ENCODE results near the gene ZC3H8.
"Not testable (repeated sequence)": the region's sequence is repeated elsewhere in the genome, so short reads cannot be mapped to it uniquely, and the experiment has no call there.

Gene ZC3H8

GRCh38 chr2:112254466-112255240 is at the start of gene ZC3H8:
ZC3H8 (minus strand) TSS chr2:112255042; CDS start chr2:112254981, 61 bp downstream.
- peak; percentile 100 for DNase-seq (ENCODE audit: low spot score)

- DNase-seq (ENCODE audit: low spot score), result no peak
Measured at GRCh38 chr2:112304298-112304941, 49.6 kb upstream of the ZC3H8 start.

- DNase-seq (ENCODE audit: low spot score), result no peak
Measured at GRCh38 chr2:112301973-112302372, 47.1 kb upstream of the ZC3H8 start.

- DNase-seq (ENCODE audit: low spot score), result no peak
Measured at GRCh38 chr2:112301171-112301584, 46.3 kb upstream of the ZC3H8 start.

- no peak for DNase-seq (ENCODE audit: low spot score)
Measured at GRCh38 chr2:112296407-112296806, 41.6 kb upstream of the ZC3H8 start.

GRCh38 chr2:112295407-112296078 is 40.7 kb upstream of the ZC3H8 start:
- DNase-seq (ENCODE audit: low spot score), result no peak

GRCh38 chr2:112293636-112294401 is 39.0 kb upstream of the ZC3H8 start:
- DNase-seq (ENCODE audit: low spot score), result no peak

GRCh38 chr2:112290648-112291047 is 35.8 kb upstream of the ZC3H8 start:
- no peak for DNase-seq (ENCODE audit: low spot score)

- DNase-seq (ENCODE audit: low spot score), result no peak
Measured at GRCh38 chr2:112290088-112290487, 35.2 kb upstream of the ZC3H8 start.

- DNase-seq (ENCODE audit: low spot score), result not testable (repeated sequence)
Measured at GRCh38 chr2:112283535-112283934, 28.7 kb upstream of the ZC3H8 start.

GRCh38 chr2:112282066-112282465 is 27.2 kb upstream of the ZC3H8 start:
- DNase-seq (ENCODE audit: low spot score), result not testable (repeated sequence)

GRCh38 chr2:112277596-112278220 is 22.9 kb upstream of the ZC3H8 start:
- no peak for DNase-seq (ENCODE audit: low spot score)

GRCh38 chr2:112276954-112277353 is 22.1 kb upstream of the ZC3H8 start:
- DNase-seq (ENCODE audit: low spot score), result no peak

- DNase-seq (ENCODE audit: low spot score), result peak; percentile 80
Measured at GRCh38 chr2:112275887-112276773, 21.3 kb upstream of the ZC3H8 start.

- DNase-seq (ENCODE audit: low spot score), result peak; percentile 97
Measured at GRCh38 chr2:112275311-112275886, 20.6 kb upstream of the ZC3H8 start, which contains the start of gene ZC3H6. ZC3H6 (plus strand) TSS chr2:112275597; CDS start chr2:112275995, 398 bp downstream.

- no peak for DNase-seq (ENCODE audit: low spot score)
Measured at GRCh38 chr2:112273349-112273748, 18.5 kb upstream of the ZC3H8 start.

- no peak for DNase-seq (ENCODE audit: low spot score)
Measured at GRCh38 chr2:112272669-112273068, 17.8 kb upstream of the ZC3H8 start.

- DNase-seq (ENCODE audit: low spot score), result no peak
Measured at GRCh38 chr2:112268547-112268946, 13.7 kb upstream of the ZC3H8 start.

- no peak for DNase-seq (ENCODE audit: low spot score)
Measured at GRCh38 chr2:112262876-112263275, 8.0 kb upstream of the ZC3H8 start.

GRCh38 chr2:112260295-112260625 is 5.4 kb upstream of the ZC3H8 start:
- DNase-seq (ENCODE audit: low spot score), result no peak
